ENCODE measurements around the gene SIRT6.
"Not testable (repeated sequence)": the region's sequence is repeated elsewhere in the genome, so short reads cannot be mapped to it uniquely, and the experiment has no call there.

DNA sequence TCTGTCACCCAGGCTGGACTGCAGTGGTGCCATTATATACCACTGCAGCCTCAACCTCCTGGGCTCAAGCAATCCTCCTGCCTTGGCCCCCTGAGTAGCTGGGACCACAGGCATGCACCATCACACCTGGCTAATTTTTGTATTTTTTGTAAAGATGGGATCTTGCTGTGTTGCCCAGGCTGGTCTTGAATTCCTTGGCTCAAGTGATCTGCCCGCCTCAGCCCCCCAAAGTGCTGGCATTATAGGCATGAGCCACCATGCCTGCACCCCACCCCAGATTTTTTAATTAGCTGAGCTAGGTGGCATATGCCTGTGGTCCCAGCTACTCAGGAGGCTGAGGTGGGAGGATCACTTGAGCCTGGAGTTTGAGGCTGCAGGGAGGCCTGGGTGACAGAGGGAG is 39.4 kb downstream of the SIRT6 start:
- TF ChIP-seq, protein P1, sequence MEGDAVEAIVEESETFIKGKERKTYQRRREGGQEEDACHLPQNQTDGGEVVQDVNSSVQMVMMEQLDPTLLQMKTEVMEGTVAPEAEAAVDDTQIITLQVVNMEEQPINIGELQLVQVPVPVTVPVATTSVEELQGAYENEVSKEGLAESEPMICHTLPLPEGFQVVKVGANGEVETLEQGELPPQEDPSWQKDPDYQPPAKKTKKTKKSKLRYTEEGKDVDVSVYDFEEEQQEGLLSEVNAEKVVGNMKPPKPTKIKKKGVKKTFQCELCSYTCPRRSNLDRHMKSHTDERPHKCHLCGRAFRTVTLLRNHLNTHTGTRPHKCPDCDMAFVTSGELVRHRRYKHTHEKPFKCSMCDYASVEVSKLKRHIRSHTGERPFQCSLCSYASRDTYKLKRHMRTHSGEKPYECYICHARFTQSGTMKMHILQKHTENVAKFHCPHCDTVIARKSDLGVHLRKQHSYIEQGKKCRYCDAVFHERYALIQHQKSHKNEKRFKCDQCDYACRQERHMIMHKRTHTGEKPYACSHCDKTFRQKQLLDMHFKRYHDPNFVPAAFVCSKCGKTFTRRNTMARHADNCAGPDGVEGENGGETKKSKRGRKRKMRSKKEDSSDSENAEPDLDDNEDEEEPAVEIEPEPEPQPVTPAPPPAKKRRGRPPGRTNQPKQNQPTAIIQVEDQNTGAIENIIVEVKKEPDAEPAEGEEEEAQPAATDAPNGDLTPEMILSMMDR (IDR thresholded peaks at IDR 0.05), result not testable (repeated sequence)
- not testable (repeated sequence) for TF ChIP-seq POLR2A (IDR thresholded peaks at IDR 0.05)

Measured in stomach (tissue), 4 donors.